ENCODE data around the gene RSPH10B. TPM values are rescaled to one million over a fixed set of nuclear protein-coding genes. Genes with fewer than 3 reads are reported as not detected.
"Not testable (repeated sequence)": the region's sequence is repeated elsewhere in the genome, so short reads cannot be mapped to it uniquely, and the experiment has no call there.

RSPH10B gene
- total RNA-seq, 1 experiment from 2014 or later, result 0.18 TPM

GRCh38 chr7:5963810-5964209 is 6.7 kb downstream of the RSPH10B start:
- DNase-seq; H3K27me3 ChIP-seq; H3K36me3 ChIP-seq; H3K4me3 ChIP-seq; H3K4me1 ChIP-seq; H3K9me3 ChIP-seq (replicated peaks); H3K27ac ChIP-seq: not testable (repeated sequence)

DNA sequence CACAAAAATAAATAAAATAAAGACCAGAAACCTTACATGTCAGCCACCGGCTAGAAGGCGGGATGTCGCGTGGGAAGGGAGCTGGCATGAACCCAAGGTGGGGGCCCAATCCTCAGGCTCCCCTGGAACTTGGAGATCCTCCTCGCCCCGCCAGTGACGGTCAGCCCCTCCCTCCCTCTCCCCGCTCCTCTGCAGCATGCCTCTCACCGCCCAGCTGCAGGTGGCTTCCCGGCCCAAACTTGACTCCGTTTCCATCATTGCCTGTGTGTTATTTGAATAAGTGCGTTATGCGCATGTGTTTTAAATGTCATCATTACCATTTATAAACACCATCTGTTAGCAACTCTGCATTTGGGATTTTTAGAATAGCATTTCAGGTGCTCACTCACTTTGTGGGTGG is 7.3 kb downstream of the RSPH10B start:
- not testable (repeated sequence) for H3K9me3 ChIP-seq (replicated peaks); H3K27ac ChIP-seq; H3K4me1 ChIP-seq; DNase-seq; H3K36me3 ChIP-seq; H3K4me3 ChIP-seq; H3K27me3 ChIP-seq

GRCh38 chr7:5934945-5935450 is 35.5 kb downstream of the RSPH10B start:
- not testable (repeated sequence) for H3K9me3 ChIP-seq (replicated peaks); H3K36me3 ChIP-seq; H3K27me3 ChIP-seq

DNA sequence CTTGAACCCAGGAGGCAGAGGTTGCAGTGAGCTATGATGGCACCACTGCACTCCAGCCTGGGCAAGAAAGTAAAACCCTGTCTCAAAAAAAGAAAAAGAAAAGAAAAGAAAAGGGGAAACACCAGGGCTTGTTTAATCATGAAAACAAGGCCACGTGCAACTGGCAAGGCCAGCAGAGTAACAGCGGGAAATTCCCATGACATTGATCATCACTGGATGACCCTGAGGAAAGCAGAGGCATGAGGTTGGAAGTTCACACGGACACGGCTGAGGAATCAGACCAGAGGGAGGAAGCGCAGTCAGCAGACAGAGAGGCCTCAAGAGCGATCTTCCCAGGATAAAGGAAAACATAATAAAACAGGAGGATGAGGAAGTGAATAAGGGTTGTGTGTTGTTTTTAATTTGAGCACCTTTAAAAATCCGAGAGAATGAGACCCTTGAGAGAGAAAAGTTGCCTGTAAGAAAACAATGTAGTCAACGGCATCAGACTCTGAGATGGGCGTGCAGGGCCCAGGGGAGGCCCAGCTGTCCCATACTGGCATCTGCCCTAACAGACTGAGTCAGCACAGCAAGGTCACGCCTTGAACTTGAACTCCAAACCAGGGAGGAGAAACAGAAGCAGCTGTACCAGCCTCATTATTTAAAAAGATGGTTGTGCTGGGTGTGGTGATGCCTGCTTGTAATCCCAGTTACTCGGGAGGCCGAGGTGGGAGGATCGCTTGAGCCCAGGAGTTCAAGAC is 38.4 kb downstream of the RSPH10B start:
- H3K4me1 ChIP-seq; DNase-seq; H3K27ac ChIP-seq; H3K9me3 ChIP-seq (replicated peaks); H3K27me3 ChIP-seq; H3K36me3 ChIP-seq; H3K4me3 ChIP-seq: not testable (repeated sequence)

More at GRCh38 chr7:5934945-5935450, 35.5 kb downstream of the RSPH10B start:
- H3K4me1 ChIP-seq, DNase-seq, H3K4me3 ChIP-seq, H3K27ac ChIP-seq: not testable (repeated sequence)

GRCh38 chr7:5931250-5931649 is 39.2 kb downstream of the RSPH10B start:
- not testable (repeated sequence) for H3K36me3 ChIP-seq; H3K9me3 ChIP-seq (replicated peaks); H3K4me3 ChIP-seq; H3K27me3 ChIP-seq; H3K27ac ChIP-seq; DNase-seq; H3K4me1 ChIP-seq

GRCh38 chr7:5930290-5930689 is 40.2 kb downstream of the RSPH10B start:
- not testable (repeated sequence) for DNase-seq; H3K9me3 ChIP-seq (replicated peaks); H3K36me3 ChIP-seq; H3K27ac ChIP-seq; H3K27me3 ChIP-seq; H3K4me1 ChIP-seq; H3K4me3 ChIP-seq

- not testable (repeated sequence) for H3K27me3 ChIP-seq; H3K4me3 ChIP-seq; DNase-seq; H3K36me3 ChIP-seq; H3K9me3 ChIP-seq (replicated peaks); H3K4me1 ChIP-seq; H3K27ac ChIP-seq
Measured at GRCh38 chr7:5926263-5926870, 44.1 kb downstream of the RSPH10B start.

GRCh38 chr7:5924630-5925029 is 45.9 kb downstream of the RSPH10B start:
- H3K36me3 ChIP-seq; H3K4me1 ChIP-seq; DNase-seq; H3K27me3 ChIP-seq; H3K27ac ChIP-seq; H3K4me3 ChIP-seq; H3K9me3 ChIP-seq (replicated peaks): not testable (repeated sequence)

DNA sequence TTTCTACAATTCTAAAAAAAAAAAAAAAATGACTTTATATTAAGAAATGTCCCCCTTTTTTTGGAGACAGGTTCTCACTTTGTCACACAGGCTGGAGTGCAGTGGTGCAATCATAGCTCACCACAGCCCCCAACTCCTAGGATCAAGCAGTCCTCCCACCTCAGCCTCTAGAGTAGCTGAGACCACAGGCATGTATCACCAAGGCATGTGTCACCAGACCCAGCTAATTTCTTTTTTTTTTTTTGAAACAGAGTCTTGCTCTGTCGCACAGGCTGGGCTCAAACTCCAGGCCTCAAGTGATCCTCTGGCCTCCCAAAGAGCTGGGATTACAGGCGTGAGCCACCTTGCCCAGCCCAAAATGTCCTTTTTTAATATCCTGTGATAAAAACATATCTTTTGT is 46.3 kb downstream of the RSPH10B start:
- DNase-seq; H3K4me1 ChIP-seq; H3K36me3 ChIP-seq; H3K27me3 ChIP-seq; H3K4me3 ChIP-seq; H3K27ac ChIP-seq; H3K9me3 ChIP-seq (replicated peaks): not testable (repeated sequence)

- not testable (repeated sequence) for H3K27ac ChIP-seq; H3K4me1 ChIP-seq; H3K9me3 ChIP-seq (replicated peaks); H3K4me3 ChIP-seq; DNase-seq; H3K27me3 ChIP-seq; H3K36me3 ChIP-seq
Measured at GRCh38 chr7:5916529-5916928, 54.0 kb downstream of the RSPH10B start.

- not testable (repeated sequence) for H3K36me3 ChIP-seq; H3K9me3 ChIP-seq (replicated peaks); H3K27me3 ChIP-seq; H3K4me1 ChIP-seq; H3K4me3 ChIP-seq; H3K27ac ChIP-seq
- DNase-seq, result peak in 1 of 2 experiments; percentile 61
Measured at GRCh38 chr7:5908835-5909234, 61.7 kb downstream of the RSPH10B start.

DNA sequence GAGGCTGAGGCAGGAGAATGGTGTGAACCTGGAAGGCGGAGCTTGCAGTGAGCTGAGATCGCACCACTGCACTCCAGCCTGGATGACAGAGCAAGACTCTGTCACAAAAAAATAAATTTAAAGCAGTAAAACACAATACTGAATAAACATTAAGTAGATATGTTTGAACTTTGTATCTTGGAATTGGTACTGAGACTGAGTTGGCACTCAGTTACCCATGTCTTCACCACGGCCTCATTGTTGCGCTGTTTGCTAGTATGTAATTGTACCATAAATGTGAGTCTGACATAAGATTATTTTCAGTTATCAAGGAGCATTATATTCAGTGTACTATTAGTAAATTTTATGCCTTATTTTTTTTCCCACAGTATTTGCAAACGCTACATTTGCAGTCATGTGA is 65.8 kb downstream of the RSPH10B start:
- not testable (repeated sequence) for H3K27me3 ChIP-seq; H3K36me3 ChIP-seq; DNase-seq; H3K4me1 ChIP-seq; H3K4me3 ChIP-seq; H3K27ac ChIP-seq; H3K9me3 ChIP-seq (replicated peaks)

DNA sequence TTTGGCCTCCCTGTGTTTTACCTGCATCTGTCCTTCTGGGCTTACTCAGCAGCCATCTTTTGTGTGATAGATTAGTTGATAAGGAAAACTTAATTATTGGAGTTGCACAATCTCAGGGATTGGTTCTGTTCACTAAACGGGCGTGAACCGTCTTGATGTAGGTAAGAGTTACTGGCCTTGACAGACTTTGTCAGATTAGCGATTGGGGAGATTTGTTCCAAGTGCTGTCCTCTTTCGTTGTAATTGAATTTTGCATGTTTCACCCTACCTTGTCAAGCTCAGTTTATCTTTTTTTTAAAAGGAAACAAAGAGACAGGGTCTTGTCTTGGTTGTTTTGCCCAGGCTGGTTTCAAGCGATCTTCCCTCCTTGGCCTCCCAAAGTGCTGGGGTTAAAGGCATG is 67.5 kb downstream of the RSPH10B start:
- H3K27me3 ChIP-seq; H3K27ac ChIP-seq; DNase-seq; H3K9me3 ChIP-seq (replicated peaks); H3K36me3 ChIP-seq; H3K4me1 ChIP-seq; H3K4me3 ChIP-seq: not testable (repeated sequence)

DNA sequence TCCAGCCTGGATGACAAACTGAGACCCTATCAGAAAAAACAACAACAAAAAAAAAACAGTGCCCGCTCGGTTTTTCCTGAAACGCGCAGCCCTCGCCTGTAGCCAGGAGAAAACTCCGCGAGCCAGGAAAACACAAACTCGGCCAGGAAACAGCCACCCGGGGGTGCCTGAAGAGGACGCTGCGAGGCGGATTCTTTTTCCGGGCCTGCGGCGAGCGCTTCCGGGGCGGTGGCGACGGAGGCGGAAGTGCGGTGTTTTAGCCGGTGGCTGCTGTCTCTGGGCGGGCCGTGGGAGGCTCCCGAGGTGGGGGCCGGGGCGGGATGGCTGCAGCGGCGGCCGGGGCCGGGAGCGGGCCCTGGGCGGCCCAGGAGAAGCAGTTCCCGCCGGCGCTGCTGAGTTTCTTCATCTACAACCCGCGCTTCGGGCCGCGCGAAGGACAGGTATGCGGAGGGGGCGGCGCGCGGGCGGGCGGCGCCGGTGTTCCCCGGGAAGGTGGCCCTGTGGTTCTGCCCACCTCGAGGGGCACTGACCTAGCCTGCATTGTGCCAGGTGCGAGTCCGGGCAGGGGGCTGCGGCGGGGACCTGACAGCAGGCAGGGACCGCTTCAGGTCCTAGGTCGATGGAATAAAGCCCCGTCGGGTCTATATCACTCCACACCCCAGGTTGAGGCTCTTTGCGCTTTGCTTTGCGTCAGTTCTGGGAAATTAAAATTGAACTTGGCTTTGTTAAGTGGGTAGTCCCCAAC is 71.8 kb downstream of the RSPH10B start, which contains the start of gene CCZ1:
CCZ1 (plus strand) TSS at position 254 of the 745 bp plus-strand sequence; CDS start at position 321, 67 bp downstream.
- peak within 1 kb of the TSS; percentile 55 for H3K4me3 ChIP-seq
- not testable (repeated sequence) for H3K36me3 ChIP-seq; H3K4me1 ChIP-seq; H3K9me3 ChIP-seq (replicated peaks); H3K27ac ChIP-seq; H3K27me3 ChIP-seq
- DNase-seq, result peak; percentile 74 to 75

- H3K9me3 ChIP-seq (replicated peaks); H3K4me1 ChIP-seq; H3K4me3 ChIP-seq; DNase-seq; H3K27me3 ChIP-seq; H3K27ac ChIP-seq; H3K36me3 ChIP-seq: not testable (repeated sequence)
Measured at GRCh38 chr7:5897369-5897919, 73.0 kb downstream of the RSPH10B start.
